HepG2 (cell line): ENCODE results near the gene NUDT2.

Source experiments
- CENPT ChIP-seq: sonication (generic); formaldehyde crosslinking; IDR thresholded peaks from 2 replicates; pipeline ENCODE4 v1.8.0; 2022; ENCODE audit warnings: low read depth, mild to moderate bottlenecking, moderate library complexity, missing genetic modification reagents
- GTF2F1 ChIP-seq: fragments of 150-350 bp; IDR thresholded peaks from 2 replicates; pipeline ENCODE4 v1.6.1; 2014; ENCODE audit warnings: low read length
- MAX ChIP-seq: IDR thresholded peaks from 2 replicates; pipeline ENCODE4 v1.6.1; 2012; ENCODE audit warnings: inconsistent platforms
- MEF2D ChIP-seq: sonication (generic); formaldehyde crosslinking; IDR thresholded peaks from 2 replicates; pipeline ENCODE4 v1.5.1; 2020; ENCODE audit warnings: mild to moderate bottlenecking, missing genetic modification reagents
- NONO ChIP-seq, 2 experiments: fragments of 450-650 bp in 1 of 2; sonication (generic) in 1 of 2; formaldehyde crosslinking in 1 of 2; IDR thresholded peaks in 1 of 2; conservative IDR thresholded peaks in 1 of 2; 2 replicates each; pipeline versions ENCODE4 v1.6.1 to v1.8.0; 2017 to 2022; ENCODE audit warnings: mild to moderate bottlenecking in 1 of 2, missing genetic modification reagents in 1 of 2, moderate library complexity in 1 of 2
- POLR2AphosphoS5 ChIP-seq: IDR thresholded peaks from 2 replicates; pipeline ENCODE4 v1.6.1; 2012; ENCODE audit warnings: low read depth, low read length
- RERE ChIP-seq: IDR thresholded peaks from 2 replicates; pipeline ENCODE4 v1.6.1; 2016; ENCODE audit warnings: low read depth, missing genetic modification reagents, missing compliant biosample characterization
- TBX2 ChIP-seq: sonication (generic); formaldehyde crosslinking; IDR thresholded peaks from 2 replicates; pipeline ENCODE4 v1.5.0; 2020; ENCODE audit warnings: missing genetic modification reagents, mild to moderate bottlenecking, borderline replicate concordance

GRCh38 chr9:34317436-34317835 is 11.9 kb upstream of the NUDT2 start:
- no peak for TF ChIP-seq TBX2 (CRISPR knock-in tag)
- no peak for TF ChIP-seq CENPT (CRISPR knock-in tag)
- TF ChIP-seq GTF2F1 = no peak
- TF ChIP-seq RERE (CRISPR knock-in tag) = no peak
- TF ChIP-seq MEF2D (CRISPR knock-in tag) = no peak
- no peak for TF ChIP-seq POLR2AphosphoS5
- TF ChIP-seq MAX = no peak
- no peak for TF ChIP-seq NONO (IDR thresholded peaks at IDR 0.05)
- TF ChIP-seq NONO (CRISPR knock-in tag; conservative IDR thresholded peaks at IDR 0.05) = no peak
